Colonic mucosa (tissue), 4 donors: ENCODE results near the gene UBE2D2. TPM values are rescaled to one million over a fixed set of nuclear protein-coding genes. Genes with fewer than 3 reads are reported as not detected.
"Not testable (repeated sequence)": the region's sequence is repeated elsewhere in the genome, so short reads cannot be mapped to it uniquely, and the experiment has no call there.

Source experiments
- DNase-seq: peaks from one replicate; pipeline ENCODE4 v3.0.0-alpha.2; 2020
- H3K27ac ChIP-seq: fragments of 200-600 bp; one replicate; pipeline ENCODE4 v1.8.0; 2021
- H3K27me3 ChIP-seq: fragments of 200-600 bp; one replicate; pipeline ENCODE4 v1.8.0; 2021
- H3K36me3 ChIP-seq: fragments of 200-600 bp; one replicate; pipeline ENCODE4 v1.8.0; 2021
- H3K4me1 ChIP-seq: fragments of 200-600 bp; one replicate; pipeline ENCODE4 v1.8.0; 2021; ENCODE audit warnings: mild to moderate bottlenecking
- H3K4me3 ChIP-seq: fragments of 200-600 bp; one replicate; pipeline ENCODE4 v1.8.0; 2021
- H3K9ac ChIP-seq, 2 donors: one replicate each; pipeline ENCODE4 v1.7.0; 2013; ENCODE audit warnings: control low read depth in 2 of 2, low read depth in 2 of 2, low read length in 2 of 2
- H3K9me3 ChIP-seq: fragments of 200-600 bp; one replicate; pipeline ENCODE4 v1.8.0; 2021
- CTCF ChIP-seq: fragments of 200-600 bp; IDR thresholded peaks from one replicate; pipeline ENCODE4 v1.8.0; 2022; ENCODE audit warnings: antibody characterized with exemption, mild to moderate bottlenecking
- intact Hi-C: fragments of 100-400 bp; cut with DNase I; formaldehyde crosslinking; loops from one replicate; pipeline ENCODE4 v1.14.1; 2022
- total RNA-seq, 2 donors: library from RNA; stranded (reverse); fragmentation: NEBNext Ultra II Directional in 1 of 2; extraction: Animal tissue kit (Norgen Biotek cat#: 25700) in 1 of 2; gene quantifications; one replicate each; pipeline ENCODE4 v1.2.1, GENCODE V29; 2021
- donor health status: healthy.
- donor health status: DM: no; HTN: no; CAD: no.
- donor health status: DM: no; HTN: no; CAD: no.

UBE2D2 gene
- total RNA-seq, 2 donors from 2014 or later = 146 to 155 TPM

GRCh38 chr5:139578325-139578724 lies 17.2 kb downstream of the UBE2D2 start:
- Histone ChIP-seq H3K27ac (no peak overlapping the region), H3K4me3 (no peak overlapping the region), H3K9ac (no peak overlapping the region), H3K36me3 (no peaks in the 10 kb centered on the region), H3K27me3 (no peaks in the 10 kb centered on the region), H3K4me1 (no peaks in the 10 kb centered on the region), H3K9me3 (no peaks in the 10 kb centered on the region)
- no peak for TF ChIP-seq CTCF
- no peak for DNase-seq
- intact Hi-C loops = no loop called here

GRCh38 chr5:139582181-139582580 lies 21.0 kb downstream of the UBE2D2 start:
- H3K36me3 ChIP-seq, H3K9me3 ChIP-seq, H3K27me3 ChIP-seq, DNase-seq, H3K27ac ChIP-seq, H3K9ac ChIP-seq, H3K4me3 ChIP-seq, H3K4me1 ChIP-seq, intact Hi-C loops: not testable (repeated sequence)

- no peaks in the 10 kb centered on the region for H3K9me3 ChIP-seq
- TF ChIP-seq CTCF = no peak
- H3K27ac ChIP-seq = no peak overlapping the region
- no peak overlapping the region for H3K4me3 ChIP-seq
- no peak for DNase-seq
- intact Hi-C loops = no loop called here
- no peak overlapping the region for H3K9ac ChIP-seq
- H3K27me3 ChIP-seq = no peaks in the 10 kb centered on the region
- no peaks in the 10 kb centered on the region for H3K4me1 ChIP-seq
- no peaks in the 10 kb centered on the region for H3K36me3 ChIP-seq
Measured at GRCh38 chr5:139584137-139584536, 23.0 kb downstream of the UBE2D2 start.

GRCh38 chr5:139588116-139588515 lies 27.0 kb downstream of the UBE2D2 start:
- DNase-seq, H3K27me3 ChIP-seq, intact Hi-C loops, H3K36me3 ChIP-seq, H3K9me3 ChIP-seq, H3K27ac ChIP-seq, H3K9ac ChIP-seq, H3K4me1 ChIP-seq, H3K4me3 ChIP-seq: not testable (repeated sequence)

GRCh38 chr5:139588962-139589361 lies 27.8 kb downstream of the UBE2D2 start:
- Histone ChIP-seq H3K36me3 (no peaks in the 10 kb centered on the region), H3K4me3 (no peak overlapping the region), H3K9ac (no peak overlapping the region), H3K27me3 (no peaks in the 10 kb centered on the region), H3K9me3 (no peaks in the 10 kb centered on the region), H3K4me1 (no peaks in the 10 kb centered on the region), H3K27ac (no peak overlapping the region)
- DNase-seq = no peak
- no peak for TF ChIP-seq CTCF
- intact Hi-C loops = no loop called here

GRCh38 chr5:139592289-139592688 lies 31.1 kb downstream of the UBE2D2 start:
- Histone ChIP-seq H3K27me3 (no peaks in the 10 kb centered on the region), H3K9me3 (no peaks in the 10 kb centered on the region), H3K36me3 (no peaks in the 10 kb centered on the region), H3K4me3 (no peak overlapping the region), H3K27ac (no peak overlapping the region), H3K4me1 (no peaks in the 10 kb centered on the region), H3K9ac (no peak overlapping the region)
- no peak for TF ChIP-seq CTCF
- no peak for DNase-seq
- intact Hi-C loops = no loop called here

GRCh38 chr5:139593076-139593475 lies 31.9 kb downstream of the UBE2D2 start:
- H3K36me3 ChIP-seq, H3K4me3 ChIP-seq, H3K27ac ChIP-seq, H3K4me1 ChIP-seq, intact Hi-C loops, H3K27me3 ChIP-seq, DNase-seq, H3K9me3 ChIP-seq, H3K9ac ChIP-seq: not testable (repeated sequence)
